Islet of Langerhans (tissue), 1 donor: Measurements from ENCODE around the gene IBSP.

Experiments used
- FAIRE-seq: peaks from one replicate; lab custom pipeline; 2011; peaks lifted over from hg19 to GRCh38; lab: Jason Lieb, UNC

Gene IBSP

GRCh38 chr4:87838890-87839591 lies 39.7 kb downstream of the IBSP start:
- peak; percentile 90 for FAIRE-seq

GRCh38 chr4:87839592-87839946 lies 40.2 kb downstream of the IBSP start:
- FAIRE-seq, result no peak

- no peak for FAIRE-seq
These were observed 40.8 kb downstream of the IBSP start for GRCh38 chr4:87840149-87840548.

- peak; percentile 99 for FAIRE-seq
These were observed 44.6 kb downstream of the IBSP start for GRCh38 chr4:87843936-87844335.

- peak; percentile 17 for FAIRE-seq
These were observed 45.1 kb downstream of the IBSP start for GRCh38 chr4:87844452-87844851.

- no peak for FAIRE-seq
These were observed 46.9 kb downstream of the IBSP start for GRCh38 chr4:87846226-87846625.

GRCh38 chr4:87848622-87849351 lies 49.4 kb downstream of the IBSP start:
- FAIRE-seq, result peak; percentile 95

GRCh38 chr4:87849612-87850011 lies 50.3 kb downstream of the IBSP start:
- FAIRE-seq, result no peak

GRCh38 chr4:87851332-87851731 lies 52.0 kb downstream of the IBSP start:
- no peak for FAIRE-seq

- FAIRE-seq, result no peak
These were observed 52.6 kb downstream of the IBSP start for GRCh38 chr4:87851953-87852352.

GRCh38 chr4:87853108-87853507 lies 53.8 kb downstream of the IBSP start:
- FAIRE-seq, result peak; percentile 100

- no peak for FAIRE-seq
These were observed 54.5 kb downstream of the IBSP start for GRCh38 chr4:87853891-87854290.

GRCh38 chr4:87855559-87855958 lies 56.2 kb downstream of the IBSP start:
- FAIRE-seq, result no peak

GRCh38 chr4:87856816-87857215 lies 57.5 kb downstream of the IBSP start:
- no peak for FAIRE-seq

- FAIRE-seq, result no peak
These were observed 58.4 kb downstream of the IBSP start for GRCh38 chr4:87857789-87858188.
